OCI-LY7 (cell line): ENCODE measurements around the gene TCFL5.

Source experiments
- CTCF ChIP-seq: fragments of 200-600 bp; sonication (generic); conservative IDR thresholded peaks from 2 replicates; pipeline ENCODE4 v1.5.1; 2014; ENCODE audit warnings: mild to moderate bottlenecking, antibody characterized with exemption, low read length, moderate library complexity, mixed read lengths
- EZH2phosphoT487 ChIP-seq: fragments of 200-600 bp; sonication (generic); IDR thresholded peaks from 2 replicates; pipeline ENCODE4 v1.6.1; 2018; ENCODE audit warnings: low read depth, borderline replicate concordance, mild to moderate bottlenecking, mixed run types, antibody characterized with exemption, low read length, moderate library complexity, mixed read lengths

- TF ChIP-seq CTCF (no peak), EZH2phosphoT487 (no peak)
Observed at GRCh38 chr20:62859721-62860120, 1.9 kb downstream of the TCFL5 start.
